Stimulated activated CD8-positive, alpha-beta memory T cell treated with anti-CD3 and anti-CD28 coated beads, Interleukin-15, amount 100 ng/mL, for 1 hour (primary cell): ENCODE data around the gene EFNB2.

ENCODE experiments used
- DNase-seq: peaks from one replicate; pipeline ENCODE4 v3.0.0-alpha.2; 2020; ENCODE audit warnings: low read depth

EFNB2 gene, protein sequence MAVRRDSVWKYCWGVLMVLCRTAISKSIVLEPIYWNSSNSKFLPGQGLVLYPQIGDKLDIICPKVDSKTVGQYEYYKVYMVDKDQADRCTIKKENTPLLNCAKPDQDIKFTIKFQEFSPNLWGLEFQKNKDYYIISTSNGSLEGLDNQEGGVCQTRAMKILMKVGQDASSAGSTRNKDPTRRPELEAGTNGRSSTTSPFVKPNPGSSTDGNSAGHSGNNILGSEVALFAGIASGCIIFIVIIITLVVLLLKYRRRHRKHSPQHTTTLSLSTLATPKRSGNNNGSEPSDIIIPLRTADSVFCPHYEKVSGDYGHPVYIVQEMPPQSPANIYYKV

DNA sequence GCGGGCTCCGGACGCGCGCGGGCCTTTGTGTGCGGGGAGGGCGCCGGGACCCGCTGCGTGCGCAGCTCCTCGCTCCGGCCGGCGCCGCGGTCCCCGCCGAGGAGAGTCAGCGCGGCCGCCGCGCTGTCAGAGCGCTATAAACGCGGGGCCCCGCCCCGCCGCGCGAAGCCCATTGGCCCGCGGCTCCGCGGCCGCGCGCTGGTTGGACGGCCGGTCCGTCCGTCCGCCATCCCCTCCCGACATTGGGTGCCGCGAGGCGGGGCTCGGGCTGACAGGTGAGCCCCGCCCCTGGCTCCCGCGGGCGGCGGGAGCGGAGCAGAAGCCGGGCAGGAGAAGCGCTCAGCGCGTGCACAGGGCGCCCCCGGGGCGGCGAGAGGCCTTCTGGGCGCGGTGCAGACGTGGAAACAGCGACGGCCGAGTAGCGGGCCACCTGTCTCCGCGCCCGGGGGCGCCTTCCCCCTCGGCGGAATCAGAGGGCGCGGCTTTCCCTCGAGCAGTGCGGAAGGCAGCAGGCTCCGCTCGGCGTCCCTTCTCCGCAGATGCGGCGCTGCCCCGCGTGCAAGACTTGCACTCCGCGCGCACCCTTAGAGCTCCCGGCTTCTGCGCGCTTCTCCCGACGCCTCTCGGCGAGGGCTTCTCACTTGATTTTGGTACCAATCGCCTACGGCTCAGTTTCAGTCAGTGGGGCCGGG lies at the start of gene EFNB2:
EFNB2 (minus strand) TSS at position 111 of the 692 bp plus-strand sequence. CDS start 698 bp downstream, outside the sequence.
- peak; percentile 49 for DNase-seq

DNA sequence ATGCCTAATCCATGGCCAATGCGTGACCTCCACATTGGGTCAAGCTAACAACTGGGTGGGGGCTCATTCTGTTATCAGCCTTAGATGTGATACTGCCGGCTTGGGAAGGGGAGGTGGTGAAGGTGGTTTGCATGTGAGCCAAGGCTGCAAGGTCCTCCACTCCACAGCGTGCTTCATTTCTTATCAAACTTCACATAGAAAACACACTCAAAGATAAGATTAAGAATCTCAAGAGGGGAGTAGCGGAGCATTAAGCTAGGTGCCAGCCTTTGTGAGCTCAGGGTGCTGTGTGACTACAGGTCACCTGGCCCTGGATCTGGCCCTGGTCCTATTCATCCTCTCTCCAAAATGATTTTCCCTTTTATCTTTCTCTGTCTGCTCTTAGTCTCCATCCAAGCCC lies 45.8 kb upstream of the EFNB2 start:
- DNase-seq, result no peak

DNA sequence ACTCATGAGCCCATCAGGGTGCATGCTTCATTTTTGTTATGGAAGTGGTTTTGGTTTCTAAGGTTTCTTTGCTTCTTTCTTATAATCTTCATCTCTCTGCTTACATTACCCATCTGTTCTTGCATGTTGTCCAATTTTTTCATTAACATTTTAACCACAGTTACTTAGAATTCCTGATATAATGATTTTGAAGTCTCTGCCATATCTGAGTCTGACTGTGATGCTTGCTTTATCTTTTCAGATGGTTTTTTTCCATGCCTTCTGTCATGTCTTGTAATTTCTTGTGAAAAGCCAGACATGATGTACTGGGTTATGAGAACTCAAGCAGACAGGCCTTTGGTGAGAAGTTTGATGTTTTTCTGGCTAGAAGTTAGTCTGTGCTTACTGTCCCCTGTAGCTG lies 40.4 kb upstream of the EFNB2 start:
- DNase-seq, result no peak

DNA sequence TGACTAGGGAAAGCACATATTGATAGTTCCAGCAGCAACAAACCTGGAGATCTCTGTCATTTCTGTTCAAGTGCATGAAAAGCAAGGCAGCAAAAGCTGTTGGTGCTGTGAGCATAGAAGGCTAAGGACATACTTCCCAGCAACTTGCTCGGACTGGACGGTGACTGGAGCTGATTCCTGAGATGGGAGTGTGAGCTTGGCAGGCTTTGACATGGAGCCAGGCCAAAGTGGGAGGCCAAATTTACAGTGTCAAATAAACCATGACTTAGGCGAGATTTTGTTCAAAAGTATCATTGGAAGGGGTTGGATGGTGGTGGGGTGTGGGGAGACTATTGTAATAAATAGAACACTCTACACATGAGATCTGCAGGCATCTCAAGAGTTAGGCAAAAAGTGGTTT lies 38.4 kb upstream of the EFNB2 start:
- DNase-seq, result no peak

DNA sequence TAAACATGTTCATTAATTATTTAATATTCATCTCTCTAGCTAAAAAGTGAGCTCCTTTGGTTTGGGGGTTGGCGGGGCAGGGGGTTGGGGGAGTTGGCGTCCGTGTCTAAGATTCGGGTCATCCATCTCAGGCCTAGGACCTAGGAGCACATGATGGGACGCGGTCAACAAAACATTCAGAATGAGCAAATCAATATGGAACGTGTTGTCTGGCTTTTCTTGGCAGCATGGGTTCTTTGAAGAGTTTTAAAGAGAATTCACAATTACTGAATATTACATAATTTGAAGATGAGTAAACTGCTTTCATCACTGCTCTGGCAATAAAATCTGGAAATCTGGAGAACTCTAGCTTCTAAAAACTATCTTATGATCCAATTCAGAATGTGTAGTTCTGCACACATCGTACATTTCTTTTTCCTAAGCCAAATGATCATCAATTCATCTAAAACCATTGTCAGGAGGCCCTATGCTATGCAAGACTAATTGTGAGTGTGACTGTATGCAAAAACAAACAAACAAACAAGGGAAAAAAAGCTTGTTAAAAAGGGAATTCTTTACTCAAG lies 37.9 kb upstream of the EFNB2 start:
- DNase-seq, result no peak

DNA sequence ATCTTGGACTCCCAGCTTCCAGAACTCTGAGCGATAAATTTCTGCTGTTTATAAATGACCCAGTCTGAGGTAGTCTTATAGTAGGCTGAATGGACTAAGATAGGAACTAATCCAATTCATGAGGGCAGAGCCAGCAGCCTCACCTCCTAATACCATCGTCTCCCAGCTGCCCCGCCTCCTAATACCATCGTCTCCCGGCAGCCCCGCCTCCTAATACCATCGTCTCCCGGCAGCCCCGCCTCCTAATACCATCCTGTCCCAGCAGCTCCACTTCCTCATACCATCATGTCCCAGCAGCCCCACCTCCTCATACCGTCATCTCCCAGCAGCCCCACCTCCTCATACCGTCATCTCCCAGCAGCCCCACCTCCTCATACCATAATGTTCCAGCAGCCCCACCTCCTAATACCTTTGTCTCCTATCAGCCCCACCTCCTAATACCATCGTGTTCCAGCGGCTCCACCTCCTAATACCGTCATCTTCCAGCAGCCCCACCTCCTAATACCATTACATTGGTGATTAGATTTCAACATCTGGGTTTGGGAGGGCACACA lies 34.9 kb upstream of the EFNB2 start:
- peak; percentile 43 for DNase-seq

DNA sequence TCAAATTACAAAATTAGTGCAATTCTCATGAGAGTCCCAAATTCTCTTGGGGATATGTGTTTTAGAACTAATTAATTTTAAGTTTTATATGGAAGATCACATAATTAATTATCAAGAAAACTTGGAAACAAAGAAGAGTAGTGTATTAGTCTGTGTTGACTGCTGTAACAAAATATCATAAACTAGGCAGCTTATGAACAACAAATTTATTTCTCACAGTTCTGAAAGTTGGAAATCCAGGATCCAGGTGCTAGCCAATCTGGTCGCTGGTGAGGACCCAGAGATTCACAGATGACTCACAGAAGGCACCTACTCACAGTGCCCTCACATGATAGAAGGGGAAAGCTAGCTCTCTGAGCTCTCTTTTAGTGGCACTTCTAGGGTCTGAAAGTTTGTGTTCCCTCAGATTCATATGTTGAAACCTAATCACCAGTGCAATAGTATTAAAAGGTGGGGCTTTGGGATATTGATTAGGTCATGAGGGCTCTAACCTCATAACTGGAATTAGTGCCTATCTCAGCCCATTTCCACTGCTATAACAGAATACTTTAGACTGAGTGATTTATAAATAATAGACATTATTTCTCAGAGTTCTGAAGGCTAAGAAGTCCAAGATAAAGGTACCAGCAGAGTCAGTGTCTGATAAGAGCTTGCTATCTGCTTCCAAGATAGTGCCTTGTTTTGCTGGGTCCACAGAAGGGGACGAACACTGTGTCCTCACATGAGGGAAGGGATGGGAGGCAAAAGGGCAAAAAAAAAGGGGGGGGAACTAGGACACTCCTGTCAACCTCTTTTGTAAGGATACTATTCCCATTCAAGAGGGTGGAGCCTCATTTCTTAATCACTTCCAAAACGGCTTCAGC lies 34.0 kb upstream of the EFNB2 start:
- no peak for DNase-seq

DNA sequence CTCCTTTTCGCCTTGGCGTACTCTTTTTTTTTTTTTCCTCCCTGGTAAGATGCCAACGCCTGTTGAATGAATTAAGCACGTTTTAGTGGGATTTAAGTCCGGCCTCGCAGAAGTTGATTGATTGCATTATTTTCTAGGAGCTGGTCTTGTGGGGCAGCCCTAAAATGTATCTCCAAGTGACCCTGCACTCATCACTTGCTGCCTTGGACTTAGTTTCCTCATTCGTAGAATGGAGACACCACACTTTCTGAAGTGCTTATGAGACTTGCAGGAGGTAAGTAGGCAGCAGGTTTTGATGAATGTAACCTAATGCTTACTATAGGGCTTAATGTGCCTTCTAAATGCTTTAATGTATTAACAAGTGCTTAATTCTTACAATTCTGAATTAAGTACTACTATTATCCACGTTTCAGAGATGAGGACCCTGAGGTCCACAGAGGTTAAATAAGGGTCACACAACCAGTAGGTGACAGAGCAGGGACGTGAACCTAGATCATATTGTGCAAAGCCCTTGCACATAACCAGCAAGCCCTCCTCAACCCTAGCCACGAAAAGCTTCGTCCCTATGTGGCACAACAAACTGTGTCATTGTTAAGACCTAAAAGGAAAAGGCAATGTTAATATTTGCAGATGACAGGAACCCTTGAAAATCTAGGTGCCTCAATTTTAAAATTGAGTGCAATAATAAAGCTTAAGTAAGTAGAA lies 33.0 kb upstream of the EFNB2 start:
- no peak for DNase-seq

DNA sequence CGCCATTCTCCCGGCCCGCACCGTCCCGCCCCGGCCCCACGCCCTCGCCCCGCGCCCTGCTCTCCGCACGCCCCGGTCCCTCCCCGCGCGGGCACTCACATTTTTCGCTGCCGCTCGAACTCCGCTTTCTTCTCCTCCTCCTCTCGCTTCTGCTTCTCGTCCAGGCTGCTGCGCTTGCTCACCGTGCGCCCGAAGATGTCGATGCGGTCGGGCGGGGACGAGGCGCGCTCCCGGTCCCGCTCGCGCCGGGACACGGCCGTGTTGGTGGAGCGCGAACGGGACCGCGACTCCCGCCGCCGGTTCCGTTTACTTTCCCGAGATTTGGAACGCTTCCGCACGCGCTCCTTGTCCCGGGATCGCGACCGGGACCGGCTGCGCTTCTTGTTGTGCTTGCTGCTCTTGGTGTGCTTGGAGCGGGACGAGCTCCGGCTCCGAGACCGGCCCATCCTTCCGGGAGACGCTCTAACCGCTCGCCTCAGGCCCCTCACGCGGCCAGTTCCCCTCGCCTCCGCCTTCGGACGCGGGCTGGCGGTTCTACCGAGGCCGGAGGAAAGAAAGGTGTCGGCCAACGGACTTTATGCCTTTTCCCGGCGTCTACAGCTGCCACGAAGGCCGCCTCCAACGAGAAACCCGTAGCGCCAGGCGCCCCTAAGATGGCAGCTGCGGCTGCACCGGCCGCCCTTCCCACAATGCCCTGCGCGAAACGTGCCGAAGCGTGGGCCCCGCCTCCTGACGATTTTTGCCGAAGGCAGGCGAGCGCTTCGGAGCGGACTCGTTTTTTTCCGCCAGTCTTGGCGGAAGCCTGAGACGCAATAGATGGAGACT lies 32.2 kb upstream of the EFNB2 start, which contains the start of gene ARGLU1:
ARGLU1 (minus strand) TSS at position 664 of the 825 bp plus-strand sequence; CDS start at position 446, 218 bp downstream.
- peak; percentile 96 for DNase-seq

DNA sequence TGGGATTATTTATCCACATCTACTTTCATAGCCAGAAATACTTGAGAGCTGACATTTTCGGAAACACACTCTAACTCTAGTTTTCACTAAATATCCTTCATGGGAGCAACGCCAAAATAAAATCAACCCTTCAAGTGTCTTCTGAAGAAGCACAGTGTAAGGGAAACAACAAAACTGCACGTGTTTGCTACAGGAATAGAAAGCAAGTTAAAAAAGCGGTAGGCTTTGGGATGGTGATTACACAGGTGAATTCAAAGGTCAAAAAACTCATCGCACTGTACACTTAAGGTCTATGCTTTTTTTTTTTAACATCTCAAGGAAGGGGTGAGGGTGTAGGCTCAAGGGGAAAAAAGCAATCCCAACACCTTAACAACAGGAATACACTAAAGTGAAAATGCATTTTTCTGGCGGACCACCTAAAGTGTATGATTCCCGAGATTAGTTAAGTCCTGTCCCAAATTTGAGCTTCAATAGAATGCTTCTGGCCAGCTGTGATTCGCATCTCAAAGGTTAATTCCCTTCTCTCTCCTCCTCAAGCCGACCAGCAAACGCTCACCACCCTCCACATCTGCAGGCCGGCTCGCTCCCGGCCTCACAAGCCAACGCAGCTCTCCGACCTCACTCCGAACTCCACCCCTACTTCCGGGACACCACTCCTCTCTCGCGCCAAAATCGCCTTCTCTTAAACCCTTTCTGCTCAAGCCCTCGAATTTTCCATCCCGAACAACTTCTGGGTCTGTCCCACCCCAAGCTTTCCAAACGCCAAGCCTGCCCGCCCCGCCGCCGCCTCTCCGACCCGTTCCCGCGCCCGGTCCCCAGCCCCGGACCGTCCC lies 31.4 kb upstream of the EFNB2 start:
- DNase-seq, result no peak

DNA sequence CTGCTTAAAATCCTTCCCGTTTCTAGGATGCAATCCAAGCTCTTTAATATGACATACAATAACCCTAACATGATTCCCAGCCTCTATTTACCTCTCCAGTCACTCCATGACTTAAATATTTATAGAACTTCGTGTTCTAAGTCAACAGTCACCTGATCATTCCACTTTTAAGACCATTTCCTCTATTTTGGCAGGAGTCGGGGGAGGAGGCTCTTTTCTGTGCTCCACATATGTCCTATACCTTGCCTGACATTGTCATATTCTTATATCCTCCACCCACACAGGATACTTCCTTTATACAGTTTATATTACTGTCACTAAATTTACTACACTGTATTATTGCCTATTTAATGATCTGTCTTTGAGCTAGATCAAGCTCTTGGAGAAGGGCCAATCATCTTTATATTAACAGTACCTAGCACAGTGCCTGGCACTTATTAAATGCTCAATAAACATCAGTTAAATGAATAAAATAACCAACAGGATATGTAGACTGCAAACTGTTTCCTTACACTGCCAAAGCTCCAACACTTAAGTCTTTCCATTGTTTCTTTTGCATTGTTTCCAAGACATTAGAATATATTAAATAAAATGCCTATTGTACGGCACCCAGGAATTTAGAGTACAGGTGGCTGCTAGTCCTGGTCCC lies 29.8 kb upstream of the EFNB2 start:
- DNase-seq, result no peak

DNA sequence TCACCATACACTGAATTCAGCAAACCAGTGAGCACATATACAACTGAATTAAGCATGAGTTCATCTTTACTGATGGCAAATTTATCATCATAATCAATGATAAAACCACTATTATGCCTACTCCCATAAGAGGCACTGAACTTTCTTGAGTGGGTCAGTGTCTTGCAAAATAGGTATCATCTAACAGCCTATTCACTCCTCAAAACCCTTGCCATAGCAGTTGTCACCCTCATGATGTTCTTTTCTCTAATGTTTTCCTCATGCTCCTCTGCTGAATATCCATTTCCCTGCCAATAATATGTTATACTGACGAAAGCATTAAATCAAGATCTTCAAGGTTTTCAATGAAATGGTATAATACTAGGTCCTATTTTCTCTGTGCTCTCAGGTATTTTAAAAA lies 26.8 kb upstream of the EFNB2 start:
- DNase-seq, result no peak

DNA sequence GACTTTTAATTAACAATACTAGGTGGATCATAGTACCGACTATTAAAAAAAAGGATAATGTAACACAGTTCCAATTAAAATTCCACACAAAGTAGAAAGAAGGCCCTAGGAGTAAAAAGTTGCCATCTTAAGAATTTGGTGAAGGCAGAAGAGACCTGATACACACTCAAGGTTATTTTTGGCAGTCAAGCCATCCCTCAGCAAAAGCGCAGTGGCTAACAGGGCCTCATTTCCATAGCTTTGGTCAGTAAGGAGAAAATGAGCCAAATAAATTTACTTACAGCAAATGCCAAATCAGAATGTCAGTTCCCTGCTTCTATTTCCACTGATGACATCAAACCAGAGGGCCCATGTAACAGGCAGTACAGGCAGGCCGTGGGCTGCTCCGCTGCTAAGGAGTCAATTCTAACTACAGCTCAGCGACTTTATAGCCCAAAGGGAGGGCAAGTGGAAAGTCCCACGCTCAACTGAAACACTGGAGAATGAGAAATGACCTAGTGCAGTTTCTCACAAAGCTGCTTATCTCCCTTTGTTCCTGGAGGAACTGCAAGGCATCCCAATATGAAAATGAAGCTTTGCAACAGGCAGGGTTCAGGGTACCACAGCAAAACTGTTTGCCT lies 26.2 kb upstream of the EFNB2 start:
- no peak for DNase-seq

DNA sequence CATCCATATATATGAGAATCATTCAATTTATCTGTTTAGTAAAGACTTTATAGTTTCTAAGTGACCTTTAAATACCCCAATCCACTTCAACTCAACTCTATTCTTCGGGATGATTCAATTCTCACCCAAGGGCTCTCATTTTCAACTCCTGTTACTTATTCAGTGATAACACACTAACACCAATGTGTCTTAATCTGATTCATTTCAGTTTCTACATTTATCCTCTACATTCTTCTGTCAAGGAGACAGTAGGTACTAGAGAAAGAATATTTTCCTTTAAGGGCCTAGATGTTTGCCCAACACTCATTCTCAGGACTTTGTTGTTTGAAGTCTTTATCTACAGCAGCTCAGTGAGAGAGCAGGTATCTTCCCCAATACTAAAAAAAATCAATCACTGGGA lies 25.4 kb upstream of the EFNB2 start:
- no peak for DNase-seq

DNA sequence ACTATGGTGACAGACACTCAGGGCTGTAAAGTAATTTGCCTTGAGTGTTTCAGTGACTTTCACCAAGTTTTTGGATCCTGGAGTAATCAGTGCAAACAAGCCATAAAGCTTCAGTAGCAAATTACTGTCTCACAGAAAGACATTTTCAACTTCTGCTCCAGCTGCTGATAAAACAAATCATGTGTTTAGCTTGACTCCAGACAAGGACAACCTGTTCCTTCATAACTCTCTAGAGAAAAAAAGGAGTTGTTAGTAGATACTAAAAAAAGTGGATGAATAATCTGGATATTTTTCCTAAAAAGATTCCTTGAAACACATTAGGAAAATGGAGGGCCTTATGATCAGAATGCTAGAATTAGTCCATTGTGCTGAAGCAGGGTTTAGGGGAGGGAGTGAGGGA lies 23.1 kb upstream of the EFNB2 start:
- no peak for DNase-seq

DNA sequence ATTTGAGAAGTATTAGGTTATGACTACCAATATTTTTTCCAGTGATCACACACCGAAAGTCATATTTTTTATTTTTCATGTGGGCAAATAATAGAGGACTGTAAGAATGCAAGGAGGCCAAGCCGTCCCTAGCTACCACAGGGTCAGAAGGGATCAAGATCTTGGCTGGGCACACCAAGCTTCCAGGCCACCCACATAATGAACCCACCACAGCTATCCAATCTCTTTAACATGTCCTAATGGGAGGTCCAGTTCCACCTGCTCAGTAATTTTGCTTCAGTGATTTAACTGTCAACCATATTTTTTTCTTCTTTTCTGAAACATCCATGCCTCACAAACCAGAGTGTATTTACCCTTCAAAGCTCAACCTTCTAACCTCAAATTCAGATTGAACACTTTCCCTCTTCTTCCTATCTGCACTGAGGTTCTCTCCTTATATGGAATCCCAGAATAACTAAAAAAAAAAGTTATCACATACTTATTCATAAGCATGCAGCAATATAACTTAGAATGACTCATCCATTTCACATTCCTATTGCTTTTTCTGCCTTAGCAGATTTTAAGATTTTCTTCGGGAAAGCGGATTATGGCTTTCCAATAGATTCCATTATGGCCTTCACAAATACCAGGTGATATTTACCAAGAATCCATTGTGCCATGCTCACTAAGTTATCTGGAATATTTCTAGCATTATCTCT lies 20.3 kb upstream of the EFNB2 start:
- no peak for DNase-seq

DNA sequence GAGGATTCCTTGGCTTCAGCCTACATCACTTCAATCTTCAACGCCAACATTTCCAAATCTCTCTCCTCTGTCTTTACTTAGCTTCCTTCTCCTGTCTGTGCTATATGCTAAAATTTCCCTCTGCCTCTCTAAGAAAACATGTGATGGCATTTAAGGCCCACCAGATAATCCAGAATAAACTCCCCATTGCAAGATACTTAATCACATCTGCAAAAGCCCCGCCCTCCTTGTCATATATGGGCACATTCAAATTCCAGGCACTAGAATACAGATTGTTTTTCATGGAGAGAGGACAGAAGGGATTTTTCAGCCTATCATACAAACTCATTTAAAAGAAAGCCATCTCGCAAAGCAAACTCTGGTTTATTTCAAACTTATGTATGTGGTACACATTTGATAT lies 16.3 kb upstream of the EFNB2 start:
- no peak for DNase-seq

DNA sequence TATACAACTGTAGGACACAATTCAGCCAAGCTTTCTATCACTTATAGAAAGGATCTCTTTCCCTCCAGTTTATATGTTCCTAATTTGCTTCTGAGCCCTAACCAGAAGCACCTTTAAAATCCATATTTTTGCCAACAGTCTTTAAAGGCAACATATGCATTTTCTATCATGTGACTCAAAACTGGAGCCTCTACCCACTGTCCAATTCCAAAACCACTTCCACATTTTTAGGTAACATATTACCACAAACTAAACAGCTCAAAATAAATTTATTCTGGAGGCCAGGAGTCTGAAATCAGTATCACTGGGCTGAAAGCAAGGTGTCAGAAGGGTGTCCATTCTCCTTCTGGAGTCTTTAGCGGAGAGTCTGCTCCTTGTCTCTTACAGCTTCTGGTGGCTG lies 15.9 kb upstream of the EFNB2 start:
- no peak for DNase-seq
